Gastrocnemius medialis (tissue), 4 donors: ENCODE measurements around the gene NUDT7.

Source experiments
- POLR2A ChIP-seq, 2 donors: fragments of 450-650 bp; IDR thresholded peaks; one replicate each; pipeline ENCODE4 v1.6.1; 2017; ENCODE audit warnings: antibody characterized with exemption in 2 of 2, mild to moderate bottlenecking in 2 of 2, moderate library complexity in 2 of 2
- TF ChIP-seq, protein P1 (sequence below), 5 experiments: fragments of 450-650 bp in 3 of 5; fragments of 200-600 bp in 2 of 5; sonication (generic) in 2 of 5; IDR thresholded peaks in 4 of 5; conservative IDR thresholded peaks in 1 of 5; 1 replicate in 4 of 5; 2 replicates in 1 of 5; pipeline ENCODE4 v1.5.1; 2016 to 2019; ENCODE audit warnings: antibody characterized with exemption in 5 of 5, mild to moderate bottlenecking in 3 of 5, moderate library complexity in 3 of 5

DNA sequence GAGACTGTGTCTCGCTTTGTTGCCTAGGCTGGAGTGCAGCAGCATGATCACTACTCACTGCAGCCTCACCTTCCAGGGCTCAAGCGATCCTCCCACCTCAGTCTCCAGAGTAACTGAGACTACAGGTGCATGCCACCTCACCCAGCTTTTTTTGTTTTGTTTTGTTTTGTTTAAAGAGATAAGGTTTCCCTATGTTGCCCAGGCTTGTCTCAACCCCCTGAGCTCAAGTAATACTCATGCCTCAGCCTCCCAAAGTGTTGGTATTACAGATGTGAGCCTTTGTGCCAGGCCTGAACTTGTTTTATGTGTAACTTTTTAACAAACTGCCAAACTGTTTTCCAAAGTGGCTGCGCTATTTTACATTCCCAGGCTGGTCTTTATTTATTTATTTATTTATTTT lies 41.8 kb upstream of the NUDT7 start:
- TF ChIP-seq, protein P1, sequence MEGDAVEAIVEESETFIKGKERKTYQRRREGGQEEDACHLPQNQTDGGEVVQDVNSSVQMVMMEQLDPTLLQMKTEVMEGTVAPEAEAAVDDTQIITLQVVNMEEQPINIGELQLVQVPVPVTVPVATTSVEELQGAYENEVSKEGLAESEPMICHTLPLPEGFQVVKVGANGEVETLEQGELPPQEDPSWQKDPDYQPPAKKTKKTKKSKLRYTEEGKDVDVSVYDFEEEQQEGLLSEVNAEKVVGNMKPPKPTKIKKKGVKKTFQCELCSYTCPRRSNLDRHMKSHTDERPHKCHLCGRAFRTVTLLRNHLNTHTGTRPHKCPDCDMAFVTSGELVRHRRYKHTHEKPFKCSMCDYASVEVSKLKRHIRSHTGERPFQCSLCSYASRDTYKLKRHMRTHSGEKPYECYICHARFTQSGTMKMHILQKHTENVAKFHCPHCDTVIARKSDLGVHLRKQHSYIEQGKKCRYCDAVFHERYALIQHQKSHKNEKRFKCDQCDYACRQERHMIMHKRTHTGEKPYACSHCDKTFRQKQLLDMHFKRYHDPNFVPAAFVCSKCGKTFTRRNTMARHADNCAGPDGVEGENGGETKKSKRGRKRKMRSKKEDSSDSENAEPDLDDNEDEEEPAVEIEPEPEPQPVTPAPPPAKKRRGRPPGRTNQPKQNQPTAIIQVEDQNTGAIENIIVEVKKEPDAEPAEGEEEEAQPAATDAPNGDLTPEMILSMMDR (IDR thresholded peaks at IDR 0.05 in 4 of 5, conservative IDR thresholded peaks at IDR 0.05 in 1 of 5) = no peak
- no peak for TF ChIP-seq POLR2A (IDR thresholded peaks at IDR 0.05)
